Stimulated activated CD8-positive, alpha-beta memory T cell treated with anti-CD3 and anti-CD28 coated beads, Interleukin-7, amount 100 ng/mL, for 24 hours (primary cell): ENCODE results near the gene SPATA21.
"Not testable (repeated sequence)": the region's sequence is repeated elsewhere in the genome, so short reads cannot be mapped to it uniquely, and the experiment has no call there.

Experiments
- DNase-seq: peaks from one replicate; pipeline ENCODE4 v3.0.0-alpha.2; 2020; ENCODE audit warnings: low read depth

Gene SPATA21

GRCh38 chr1:16436946-16437474 lies at the start of gene SPATA21:
Gene SPATA21, minus strand, starts transcription at chr1:16437424. Its CDS starts 6,053 bp downstream, at chr1:16431371.
- DNase-seq = no peak

- DNase-seq = not testable (repeated sequence)
Measured at GRCh38 chr1:16487011-16487410, 49.8 kb upstream of the SPATA21 start.

- not testable (repeated sequence) for DNase-seq
Measured at GRCh38 chr1:16486316-16486715, 49.1 kb upstream of the SPATA21 start.

- no peak for DNase-seq
Measured at GRCh38 chr1:16484931-16485330, 47.7 kb upstream of the SPATA21 start.

GRCh38 chr1:16484501-16484835 lies 47.2 kb upstream of the SPATA21 start:
- no peak for DNase-seq

GRCh38 chr1:16483639-16484500 lies 46.6 kb upstream of the SPATA21 start:
- DNase-seq = not testable (repeated sequence)

- not testable (repeated sequence) for DNase-seq
Measured at GRCh38 chr1:16483146-16483545, 45.9 kb upstream of the SPATA21 start.

GRCh38 chr1:16478091-16478490 lies 40.9 kb upstream of the SPATA21 start:
- DNase-seq = no peak

- DNase-seq = not testable (repeated sequence)
Measured at GRCh38 chr1:16475771-16476770, 38.8 kb upstream of the SPATA21 start.

- DNase-seq = not testable (repeated sequence)
Measured at GRCh38 chr1:16474891-16475290, 37.7 kb upstream of the SPATA21 start.

- no peak for DNase-seq
Measured at GRCh38 chr1:16474166-16474800, 37.1 kb upstream of the SPATA21 start.

GRCh38 chr1:16468558-16468957 lies 31.3 kb upstream of the SPATA21 start:
- no peak for DNase-seq

- DNase-seq = no peak
Measured at GRCh38 chr1:16464917-16465625, 27.8 kb upstream of the SPATA21 start.

- DNase-seq = no peak
Measured at GRCh38 chr1:16462773-16463330, 25.6 kb upstream of the SPATA21 start.

- DNase-seq = no peak
Measured at GRCh38 chr1:16461681-16462080, 24.5 kb upstream of the SPATA21 start.

- no peak for DNase-seq
Measured at GRCh38 chr1:16459352-16459925, 22.2 kb upstream of the SPATA21 start.

GRCh38 chr1:16458831-16459230 lies 21.6 kb upstream of the SPATA21 start:
- no peak for DNase-seq

GRCh38 chr1:16456151-16456550 lies 18.9 kb upstream of the SPATA21 start:
- not testable (repeated sequence) for DNase-seq

GRCh38 chr1:16454909-16455308 lies 17.7 kb upstream of the SPATA21 start:
- not testable (repeated sequence) for DNase-seq

GRCh38 chr1:16451841-16452528 lies 14.8 kb upstream of the SPATA21 start:
- DNase-seq = no peak
